HG03039 (cell line): ENCODE measurements around the gene CIDEB.

Experiments
- ATAC-seq: cut with Tn5 transposase; IDR thresholded peaks from one replicate; pipeline ENCODE4 v1.9.1; 2021; ENCODE audit warnings: mild to moderate bottlenecking, moderate library complexity; ENCODE audit not compliant: unreplicated experiment

The CIDEB gene

GRCh38 chr14:24292118-24292807 lies 15.5 kb downstream of the CIDEB start:
- no peak for ATAC-seq

DNA sequence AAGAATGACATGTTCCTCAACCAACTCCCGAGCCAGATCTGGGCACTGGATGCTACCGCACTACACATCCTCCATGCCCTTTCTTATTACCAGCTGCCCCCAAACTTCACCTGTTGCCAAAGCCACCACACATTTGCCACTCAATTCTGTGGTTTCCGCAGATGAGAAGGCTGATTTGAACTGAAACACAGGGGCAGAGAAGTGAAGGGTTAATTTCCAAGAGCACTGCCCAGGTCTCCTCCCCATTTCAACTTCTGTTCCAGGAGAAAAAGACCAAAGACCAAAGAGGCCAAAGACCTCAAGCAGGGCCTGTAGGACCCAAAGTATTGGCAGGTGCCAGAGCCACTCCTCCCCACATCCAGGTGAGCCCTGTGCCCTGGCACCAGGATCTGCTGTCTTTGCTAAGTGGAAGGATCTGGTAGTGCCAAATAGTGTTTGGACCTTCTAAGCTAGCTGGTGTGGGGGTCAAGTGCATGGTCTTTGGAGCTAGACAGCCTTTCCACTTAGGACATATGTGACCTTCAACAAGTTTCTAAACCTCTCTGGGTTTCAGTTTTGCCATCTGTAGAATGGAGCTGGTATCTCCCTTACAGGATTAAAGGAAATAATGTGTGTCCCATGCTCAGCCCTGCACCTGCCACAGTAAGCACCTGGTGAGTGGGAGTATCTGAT lies 16.2 kb downstream of the CIDEB start:
- ATAC-seq = no peak

DNA sequence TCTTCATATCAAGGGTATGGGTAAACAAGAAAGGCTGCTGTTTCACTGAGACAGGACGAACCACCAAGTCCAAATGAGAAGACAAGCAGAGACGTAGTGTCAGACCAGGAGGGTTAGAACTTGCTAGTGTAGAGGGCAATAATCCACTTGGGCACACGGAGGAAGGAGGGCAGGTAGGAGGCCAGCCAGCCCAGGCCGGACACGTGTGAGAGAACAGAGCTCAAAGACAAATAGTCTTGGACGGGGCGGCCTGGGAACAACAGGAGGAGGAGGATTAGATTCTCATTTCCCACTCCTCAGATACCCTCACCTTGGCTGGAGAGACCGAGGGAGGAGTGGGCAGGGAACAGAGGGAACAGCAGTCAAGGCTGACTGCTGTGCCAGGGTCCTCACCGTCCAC lies 17.0 kb downstream of the CIDEB start:
- no peak for ATAC-seq

DNA sequence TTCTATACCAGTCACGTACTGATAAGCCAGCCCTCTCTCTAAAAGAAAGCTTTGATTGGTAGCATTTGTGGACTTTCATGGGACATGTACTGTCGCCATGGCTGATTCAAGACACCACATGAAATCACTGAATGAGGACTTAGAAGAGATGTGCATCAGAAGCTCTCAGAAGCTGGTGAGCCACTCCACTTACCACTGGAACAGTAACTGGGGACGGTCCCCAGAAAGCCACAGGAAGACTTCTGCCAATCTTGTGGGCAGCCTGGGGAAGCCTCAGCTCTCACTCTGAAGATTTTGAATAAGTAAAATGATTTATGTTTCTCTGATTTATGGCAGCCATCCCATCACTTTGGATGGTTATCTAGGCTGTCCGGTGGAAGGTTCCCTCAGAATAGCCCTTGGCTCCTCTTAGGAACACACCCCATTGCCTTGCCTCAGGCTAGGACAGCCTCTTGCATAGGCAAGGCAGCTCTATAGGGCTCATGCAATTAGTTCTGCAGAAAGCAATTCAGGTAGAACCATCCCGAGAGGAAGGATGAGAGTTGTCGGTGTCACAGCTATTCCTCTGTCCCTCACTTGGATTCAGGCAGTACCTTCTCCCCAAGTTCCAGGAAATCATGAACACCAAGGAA lies 18.0 kb downstream of the CIDEB start:
- ATAC-seq = no peak

DNA sequence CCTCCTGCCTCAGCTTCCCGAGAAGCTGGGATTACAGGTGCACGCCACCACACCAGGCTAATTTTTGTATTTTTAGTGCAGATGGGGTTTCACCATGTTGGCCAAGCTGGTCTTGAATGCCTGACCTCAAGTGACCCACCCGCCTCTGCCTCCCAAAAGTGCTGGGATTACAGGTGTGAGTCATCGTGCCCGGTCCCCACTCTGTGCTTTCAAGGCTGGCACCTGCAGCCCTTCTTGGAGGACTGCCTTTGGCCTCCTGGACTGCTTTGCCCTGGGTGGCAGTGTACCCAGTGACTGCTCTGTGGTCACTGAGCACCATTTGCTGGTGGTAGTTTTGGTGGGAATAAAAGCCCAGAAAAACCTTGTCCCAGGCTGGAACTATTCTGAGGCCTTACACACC lies 20.8 kb downstream of the CIDEB start:
- ATAC-seq = no peak

DNA sequence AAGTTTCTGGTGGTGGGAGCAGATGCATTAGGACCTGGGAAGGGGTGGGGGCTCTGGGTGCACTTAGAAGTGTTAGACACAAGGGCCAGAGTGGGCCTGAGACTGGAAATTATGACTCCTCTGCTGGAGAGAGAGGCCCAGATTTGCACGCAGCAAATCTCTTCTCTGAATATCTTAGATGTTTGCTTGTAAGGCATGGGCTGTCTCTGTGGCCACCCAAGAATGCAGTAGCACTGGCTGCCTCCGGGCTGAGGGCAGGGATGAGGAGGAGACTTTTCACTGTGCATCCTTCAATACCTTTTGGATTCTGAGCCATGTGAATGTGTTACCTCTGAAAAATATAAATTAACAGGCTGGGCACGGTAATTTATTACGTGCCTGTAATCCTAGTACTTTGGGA lies 22.4 kb downstream of the CIDEB start:
- no peak for ATAC-seq

DNA sequence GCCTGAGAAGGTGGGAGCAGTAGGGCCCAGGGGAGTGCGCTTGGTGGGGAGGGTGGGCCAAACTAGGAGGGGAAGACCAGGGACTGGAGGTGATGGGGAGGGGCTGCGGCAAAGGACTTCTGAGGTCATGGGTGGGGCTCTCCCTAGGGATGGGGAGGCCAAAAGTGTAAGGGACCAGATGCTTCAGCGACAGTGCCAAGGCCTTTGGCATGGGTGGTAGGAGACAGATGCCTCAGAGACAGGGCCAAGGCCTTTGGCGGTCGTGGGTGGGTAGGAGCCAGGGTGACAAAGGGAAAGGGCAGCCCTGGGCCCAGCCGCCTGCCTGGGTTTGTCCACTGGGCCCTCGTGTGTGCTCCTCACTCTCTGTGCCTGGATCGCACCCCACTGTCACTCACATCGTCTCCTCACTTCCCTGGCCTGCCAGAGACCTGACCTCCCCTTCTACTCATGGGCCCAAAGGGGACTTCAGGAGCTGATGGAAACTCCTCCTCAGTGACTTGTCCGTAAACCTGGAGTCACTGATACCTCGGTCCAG lies 23.2 kb downstream of the CIDEB start:
- no peak for ATAC-seq

GRCh38 chr14:24283796-24284460 lies 23.8 kb downstream of the CIDEB start:
- no peak for ATAC-seq

GRCh38 chr14:24282736-24283135 lies 25.0 kb downstream of the CIDEB start:
- ATAC-seq = no peak

DNA sequence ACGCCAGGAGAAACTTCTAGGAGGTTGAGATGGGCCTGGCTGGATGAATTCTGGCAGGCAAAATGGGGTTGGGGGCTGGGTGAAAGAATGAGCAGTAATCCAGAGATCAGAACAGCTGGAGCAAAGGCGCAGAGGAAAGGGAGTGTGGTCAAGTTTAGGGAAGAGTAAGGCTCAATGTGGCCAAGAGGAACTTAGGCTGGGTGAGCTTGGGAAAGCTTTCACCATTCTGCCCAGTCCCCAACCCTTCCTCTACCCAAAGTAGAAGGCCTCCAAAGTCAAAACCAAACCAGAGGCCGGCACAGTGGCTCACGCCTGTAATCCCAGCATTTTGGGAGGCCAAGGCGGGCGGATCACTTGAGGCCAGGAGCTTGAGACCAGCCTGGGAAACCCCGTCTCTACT lies 26.1 kb downstream of the CIDEB start:
- ATAC-seq = no peak

GRCh38 chr14:24280797-24281460 lies 26.8 kb downstream of the CIDEB start:
- ATAC-seq = no peak

DNA sequence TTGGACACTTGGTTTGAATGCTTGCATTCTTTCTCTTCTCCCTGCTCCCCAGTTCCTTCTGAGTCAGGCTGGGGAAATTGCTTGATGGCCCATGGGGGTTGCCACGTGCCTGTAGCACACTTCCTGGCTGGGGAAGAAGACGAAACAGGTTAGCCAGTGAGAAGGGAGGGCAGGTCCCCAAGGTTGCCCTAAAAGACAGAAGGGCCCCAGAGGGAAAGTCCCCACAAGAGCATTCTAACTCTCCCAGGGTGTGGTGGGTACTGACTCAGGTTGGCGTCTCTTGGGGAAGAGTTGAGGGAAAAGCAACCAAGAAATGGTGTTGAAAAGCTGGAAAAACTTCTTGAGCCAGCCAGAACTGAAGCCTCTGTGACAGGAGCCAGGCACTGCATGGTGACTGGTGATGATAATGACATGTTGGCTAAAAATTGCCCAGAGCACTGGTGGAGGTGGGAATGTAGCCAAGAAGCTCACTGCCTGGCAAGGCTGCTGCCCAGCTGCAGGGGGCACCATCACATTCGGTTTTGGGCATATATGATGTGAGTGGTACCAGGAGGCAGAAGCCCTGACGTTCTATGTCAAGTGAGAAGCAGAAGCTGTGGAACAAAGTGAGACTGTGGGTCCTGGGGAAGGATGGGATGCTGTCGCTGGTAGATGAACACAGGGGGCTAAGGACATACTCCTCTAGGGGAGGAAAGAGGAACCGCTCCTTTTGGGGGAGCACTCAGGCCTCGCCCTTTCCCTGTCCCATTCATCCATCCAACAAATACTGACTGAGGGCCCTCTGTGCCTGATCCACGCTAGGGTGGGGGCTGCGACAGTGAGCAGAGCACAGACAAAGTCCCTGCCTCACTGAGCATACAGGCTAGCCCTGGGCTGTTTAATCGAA lies 28.2 kb downstream of the CIDEB start:
- no peak for ATAC-seq

GRCh38 chr14:24278424-24278823 lies 29.4 kb downstream of the CIDEB start:
- no peak for ATAC-seq

DNA sequence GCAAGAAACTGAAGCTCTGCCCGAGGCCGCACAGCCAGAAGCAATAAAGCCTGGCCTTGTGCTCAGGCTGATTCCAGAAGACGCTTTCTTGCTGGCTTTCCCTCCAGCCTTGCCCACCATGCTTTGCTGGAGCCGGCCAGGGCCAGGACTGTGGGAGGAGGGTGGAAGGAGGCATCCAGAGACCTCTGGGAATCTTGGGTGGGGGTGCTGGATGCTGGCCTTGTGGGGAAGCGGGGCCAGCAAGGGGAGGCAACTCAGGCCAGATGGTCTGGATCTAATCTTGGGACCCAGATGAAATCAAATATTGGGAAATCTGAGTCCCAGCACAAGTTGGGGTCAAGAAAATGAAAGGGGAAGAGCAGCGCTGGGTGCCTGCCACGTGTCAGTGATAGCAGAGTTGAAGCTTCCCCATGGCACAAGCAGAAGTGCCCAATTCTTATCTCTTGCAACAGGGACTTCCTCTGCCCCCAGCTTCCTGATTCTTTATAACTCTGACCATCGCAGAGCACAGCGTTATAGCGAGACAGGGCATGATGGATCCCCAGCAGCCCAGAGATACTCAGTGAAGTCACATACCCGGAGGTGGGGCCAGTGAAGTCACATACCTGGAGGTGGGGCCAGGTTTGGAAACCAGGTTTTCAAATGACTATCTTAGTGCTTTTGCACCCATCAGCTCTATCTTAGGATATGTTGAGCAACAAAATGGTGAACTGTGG lies 30.0 kb downstream of the CIDEB start:
- ATAC-seq = no peak

DNA sequence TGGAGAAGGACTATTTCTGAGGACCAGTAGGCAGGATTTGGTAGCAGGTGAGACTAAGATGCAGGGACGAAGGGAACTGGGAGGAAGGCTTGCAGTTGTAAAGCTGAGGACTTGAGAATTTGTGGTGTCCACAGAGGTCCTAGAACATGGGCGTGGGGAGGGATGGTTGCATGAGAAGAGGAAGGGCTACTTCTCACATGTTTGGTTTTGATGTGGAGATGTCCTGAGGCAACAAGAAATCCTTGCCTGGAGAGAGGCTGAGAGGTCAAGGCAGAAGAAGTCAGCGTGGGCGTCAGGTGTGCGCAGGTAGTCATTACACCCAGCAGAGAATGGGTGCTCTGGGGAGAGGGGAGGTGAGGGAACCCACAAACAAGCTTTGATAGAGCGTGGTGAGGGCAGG lies 30.7 kb downstream of the CIDEB start:
- no peak for ATAC-seq

DNA sequence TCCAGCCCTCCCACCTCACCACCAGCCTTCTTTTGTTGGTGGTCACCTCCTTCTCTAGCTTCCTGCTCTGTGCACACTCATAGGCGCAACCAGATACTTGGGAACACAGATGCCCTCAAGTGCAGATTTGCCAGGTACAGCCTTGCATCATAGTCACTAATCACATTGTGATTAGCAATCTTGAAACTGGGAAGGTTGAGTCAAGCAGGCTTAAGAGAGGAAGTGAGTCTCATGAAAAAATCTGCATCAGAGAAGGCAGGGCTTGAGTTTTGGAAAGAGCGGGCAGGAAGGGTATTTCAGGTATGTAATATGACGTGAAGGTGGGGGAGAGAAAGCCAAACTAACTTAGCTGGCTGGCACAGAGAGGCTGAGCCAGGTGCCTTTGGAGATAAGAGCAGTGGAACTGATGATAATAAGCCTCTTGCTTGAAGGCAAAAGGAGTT lies 33.7 kb downstream of the CIDEB start:
- ATAC-seq = peak; percentile 46

GRCh38 chr14:24273422-24273998 lies 34.3 kb downstream of the CIDEB start:
- ATAC-seq = no peak

DNA sequence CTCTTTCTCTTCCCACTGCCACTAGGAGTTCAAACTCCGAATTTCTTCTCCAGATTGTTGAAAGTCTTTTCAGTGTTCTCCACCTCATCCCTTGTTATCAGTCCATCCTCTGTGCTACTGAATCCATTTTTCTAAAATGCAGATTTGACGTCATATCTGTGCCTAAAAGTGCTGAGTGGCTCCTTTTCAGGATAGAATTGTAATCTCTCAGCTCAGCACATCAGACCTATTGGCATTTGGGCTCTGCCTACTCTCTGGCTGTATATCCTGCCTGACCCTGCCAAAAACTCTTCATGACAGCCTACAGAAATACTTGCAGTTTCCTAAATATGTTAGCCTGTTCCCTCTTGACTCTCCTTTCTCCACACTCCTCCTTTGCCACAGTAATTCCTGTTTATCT lies 35.3 kb downstream of the CIDEB start:
- no peak for ATAC-seq

DNA sequence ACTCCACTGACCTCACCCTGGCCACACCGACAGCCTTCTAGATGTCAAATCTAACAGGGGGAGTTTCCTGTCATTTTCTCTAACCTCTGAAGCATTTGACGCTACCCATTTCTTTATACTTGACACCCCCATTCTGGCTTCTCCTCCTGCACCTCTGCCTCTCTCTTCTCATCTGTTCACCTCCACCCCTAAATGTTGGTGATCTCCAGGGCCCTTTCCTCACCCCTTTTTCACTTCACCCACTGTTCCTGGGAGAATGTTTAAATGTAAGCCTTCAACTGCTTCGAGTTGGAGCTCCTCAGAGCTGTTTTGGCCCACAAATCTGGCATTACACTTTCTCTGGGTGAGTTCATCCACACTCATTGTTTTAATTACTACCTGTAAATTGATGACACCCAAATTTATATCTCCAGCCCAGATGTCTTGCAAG lies 35.9 kb downstream of the CIDEB start:
- ATAC-seq = no peak
